Gastroesophageal sphincter (tissue), 4 donors: ENCODE measurements around the gene POU2AF1. TPM values are rescaled to one million over a fixed set of nuclear protein-coding genes. Genes with fewer than 3 reads are reported as not detected.

Experiments
- ATAC-seq: fragments of 150-250 bp; one replicate; pipeline ENCODE4 v1.9.1; 2016; ENCODE audit warnings: mild to moderate bottlenecking, moderate library complexity
- H3K27ac ChIP-seq, 4 donors: fragments of 200-600 bp; sonication (generic) in 3 of 4; 1 replicate in 3 of 4; 2 replicates in 1 of 4; pipeline ENCODE4 v1.5.1; 2016 to 2019
- H3K27me3 ChIP-seq: fragments of 200-600 bp; sonication (generic); one replicate; pipeline ENCODE4 v1.5.1; 2019
- H3K36me3 ChIP-seq, 2 donors: fragments of 200-600 bp; sonication (generic); one replicate each; pipeline ENCODE4 v1.5.1; 2019; ENCODE audit warnings: control low read depth in 1 of 2
- H3K4me1 ChIP-seq, 3 donors: fragments of 200-600 bp; sonication (generic); 1 replicate in 2 of 3; 2 replicates in 1 of 3; pipeline ENCODE4 v1.5.1; 2016 to 2019; ENCODE audit warnings: control low read depth in 2 of 3
- H3K4me3 ChIP-seq, 2 donors: fragments of 200-600 bp; sonication (generic); one replicate each; pipeline ENCODE4 v1.5.1; 2019; ENCODE audit warnings: mild to moderate bottlenecking in 1 of 2, moderate library complexity in 1 of 2
- H3K9me3 ChIP-seq, 3 donors: fragments of 200-600 bp; sonication (generic); one replicate each; pipeline ENCODE4 v1.5.1; 2017 to 2019; ENCODE audit warnings: control low read depth in 2 of 3
- EP300 ChIP-seq: sonication (generic); formaldehyde crosslinking; IDR thresholded peaks from one replicate; pipeline ENCODE4 v1.6.1; 2017; ENCODE audit warnings: antibody characterized with exemption, mild to moderate bottlenecking
- POLR2A ChIP-seq, 2 donors: fragments of 450-650 bp; IDR thresholded peaks; one replicate each; pipeline ENCODE4 v1.6.1; 2017; ENCODE audit warnings: antibody characterized with exemption in 2 of 2, mild to moderate bottlenecking in 2 of 2, moderate library complexity in 1 of 2
- POLR2AphosphoS5 ChIP-seq: sonication (generic); formaldehyde crosslinking; IDR thresholded peaks from one replicate; pipeline ENCODE4 v1.6.1; 2017; ENCODE audit warnings: antibody characterized with exemption
- WGBS, 2 donors: methylation state at CpG; one replicate each; pipeline ENCODE4 v1.1.5; 2018; ENCODE audit warnings: low coverage in 1 of 2; 5-methylcytosine and 5-hydroxymethylcytosine counted together
- total RNA-seq, 4 donors: library from RNA; depleted of rRNA; stranded (reverse); fragments of >200 nt; gene quantifications; one replicate each; pipeline ENCODE4 v1.1.0, GENCODE V29; 2016
- TF ChIP-seq, protein P1 (sequence below), 4 experiments: fragments of 200-600 bp in 2 of 4; fragments of 450-650 bp in 2 of 4; sonication (generic) in 1 of 4; IDR thresholded peaks; one replicate each; pipeline ENCODE4 v1.5.1; 2017 to 2019; ENCODE audit warnings: antibody characterized with exemption in 4 of 4, mild to moderate bottlenecking in 2 of 4, moderate library complexity in 2 of 4

POU2AF1 gene
- total RNA-seq, 4 donors from 2014 or later, result 0.10 TPM; not detected in 3

- Histone ChIP-seq H3K36me3 (no peaks in the 10 kb centered on the region), H3K27ac (no peak overlapping the region)
- ATAC-seq, result no peak
Observed at GRCh38 chr11:111379602-111380136, 594 bp upstream of the POU2AF1 start.

DNA sequence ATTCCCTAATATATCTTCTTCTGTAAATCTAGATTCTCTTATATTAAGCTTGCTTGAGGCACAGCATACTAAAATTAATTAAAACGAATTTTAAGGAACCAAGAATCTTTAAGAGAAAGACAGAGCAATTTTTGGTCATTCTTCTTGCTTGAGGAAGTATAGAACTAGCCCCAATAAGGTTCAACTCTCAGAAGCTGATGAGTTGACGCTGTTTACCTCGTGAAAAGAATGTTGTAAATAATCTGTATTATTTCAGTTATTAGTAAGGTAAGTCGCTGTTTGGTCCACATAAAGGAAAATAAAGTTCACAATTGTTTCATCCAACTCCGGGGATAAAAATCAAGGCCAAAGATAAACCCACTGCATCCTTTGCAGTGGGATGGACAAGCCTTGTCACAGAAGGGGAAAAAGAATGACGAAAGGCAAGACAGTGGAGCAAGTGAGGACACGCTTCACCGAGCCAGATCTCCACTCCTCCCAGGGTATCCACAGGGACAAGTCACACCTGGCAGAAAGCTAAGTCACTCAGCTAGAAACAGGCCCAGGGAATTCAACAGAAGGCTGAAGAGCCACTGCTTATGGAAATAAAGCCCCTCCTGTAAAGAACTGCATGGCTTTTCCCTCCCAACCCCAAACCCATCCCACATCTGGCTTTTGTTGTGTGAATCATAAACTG is 752 bp downstream of the POU2AF1 start:
- 63 to 64% methylated on average over 6 to 8 of the region's 8 CpGs for WGBS, 2 donors
- TF ChIP-seq POLR2A (IDR thresholded peaks at IDR 0.05) (no peak), POLR2AphosphoS5 (no peak), EP300 (no peak)
- TF ChIP-seq, protein P1, sequence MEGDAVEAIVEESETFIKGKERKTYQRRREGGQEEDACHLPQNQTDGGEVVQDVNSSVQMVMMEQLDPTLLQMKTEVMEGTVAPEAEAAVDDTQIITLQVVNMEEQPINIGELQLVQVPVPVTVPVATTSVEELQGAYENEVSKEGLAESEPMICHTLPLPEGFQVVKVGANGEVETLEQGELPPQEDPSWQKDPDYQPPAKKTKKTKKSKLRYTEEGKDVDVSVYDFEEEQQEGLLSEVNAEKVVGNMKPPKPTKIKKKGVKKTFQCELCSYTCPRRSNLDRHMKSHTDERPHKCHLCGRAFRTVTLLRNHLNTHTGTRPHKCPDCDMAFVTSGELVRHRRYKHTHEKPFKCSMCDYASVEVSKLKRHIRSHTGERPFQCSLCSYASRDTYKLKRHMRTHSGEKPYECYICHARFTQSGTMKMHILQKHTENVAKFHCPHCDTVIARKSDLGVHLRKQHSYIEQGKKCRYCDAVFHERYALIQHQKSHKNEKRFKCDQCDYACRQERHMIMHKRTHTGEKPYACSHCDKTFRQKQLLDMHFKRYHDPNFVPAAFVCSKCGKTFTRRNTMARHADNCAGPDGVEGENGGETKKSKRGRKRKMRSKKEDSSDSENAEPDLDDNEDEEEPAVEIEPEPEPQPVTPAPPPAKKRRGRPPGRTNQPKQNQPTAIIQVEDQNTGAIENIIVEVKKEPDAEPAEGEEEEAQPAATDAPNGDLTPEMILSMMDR (IDR thresholded peaks at IDR 0.05), result no peak
- H3K4me1 ChIP-seq, result peaks cover 0 to 6% (median 0%) of the 10 kb centered on the region in 3 donors
- no peak for ATAC-seq
- no peaks in the 10 kb centered on the region for H3K27me3 ChIP-seq
- no peaks in the 10 kb centered on the region for H3K9me3 ChIP-seq
- H3K27ac ChIP-seq, result no peak overlapping the region
- H3K4me3 ChIP-seq, result no peak overlapping the region
- H3K36me3 ChIP-seq, result no peaks in the 10 kb centered on the region

More at GRCh38 chr11:111379602-111380136, 594 bp upstream of the POU2AF1 start:
- H3K4me1 ChIP-seq, result peaks cover 0 to 6% (median 0%) of the 10 kb centered on the region in 3 donors
- no peak overlapping the region for H3K4me3 ChIP-seq
- TF ChIP-seq POLR2A (IDR thresholded peaks at IDR 0.05), result no peak
- TF ChIP-seq, protein P1 (IDR thresholded peaks at IDR 0.05), result no peak
- TF ChIP-seq EP300, result no peak
- TF ChIP-seq POLR2AphosphoS5, result no peak
- WGBS, 2 donors, result no CpG with 5 or more reads among the region's 14 CpGs
- no peaks in the 10 kb centered on the region for H3K27me3 ChIP-seq
- H3K9me3 ChIP-seq, result no peaks in the 10 kb centered on the region

DNA sequence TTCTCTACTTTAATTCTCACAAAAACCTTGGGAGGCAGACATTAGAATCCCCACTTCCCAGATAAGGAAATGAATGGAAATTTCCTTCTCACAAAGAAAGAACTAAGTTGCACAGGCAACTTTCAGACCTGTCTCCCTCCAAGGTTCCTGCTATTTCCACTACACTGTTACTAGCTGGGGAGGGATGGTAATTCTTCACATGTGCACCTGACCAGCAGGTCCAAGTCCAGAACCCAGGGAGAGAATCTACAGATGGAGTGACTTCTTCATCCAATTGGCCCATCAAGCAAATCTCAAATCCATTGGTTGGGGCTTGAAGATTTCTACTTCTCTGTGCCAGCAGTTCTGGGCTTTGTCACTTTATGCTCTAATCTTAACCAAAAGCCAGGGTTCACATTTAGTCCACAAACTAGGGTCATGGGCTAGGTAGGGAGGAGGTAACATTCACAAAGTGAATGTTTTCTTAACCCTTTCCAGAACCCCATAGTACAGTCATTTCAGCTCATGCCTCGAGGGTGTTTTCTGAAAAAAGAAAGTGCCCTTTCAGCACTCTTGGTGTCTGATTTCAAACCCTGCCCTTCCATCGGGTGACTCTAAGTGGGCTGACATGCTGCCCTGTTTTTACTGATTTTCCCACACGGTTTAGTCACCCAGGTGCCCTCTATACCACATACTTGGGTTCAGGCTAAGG is 2.7 kb downstream of the POU2AF1 start:
- no peaks in the 10 kb centered on the region for H3K27me3 ChIP-seq
- no peaks in the 10 kb centered on the region for H3K9me3 ChIP-seq
- H3K4me3 ChIP-seq, result no peak overlapping the region
- H3K36me3 ChIP-seq, result no peaks in the 10 kb centered on the region
- TF ChIP-seq POLR2AphosphoS5 (no peak), POLR2A (IDR thresholded peaks at IDR 0.05) (no peak), EP300 (no peak)
- TF ChIP-seq, protein P1 (IDR thresholded peaks at IDR 0.05), result no peak
- 60 to 64% methylated on average over 2 to 3 of the region's 3 CpGs for WGBS, 2 donors
- ATAC-seq, result no peak
- H3K27ac ChIP-seq, result no peak overlapping the region
- H3K4me1 ChIP-seq, result peaks cover 0 to 6% (median 0%) of the 10 kb centered on the region in 3 donors

DNA sequence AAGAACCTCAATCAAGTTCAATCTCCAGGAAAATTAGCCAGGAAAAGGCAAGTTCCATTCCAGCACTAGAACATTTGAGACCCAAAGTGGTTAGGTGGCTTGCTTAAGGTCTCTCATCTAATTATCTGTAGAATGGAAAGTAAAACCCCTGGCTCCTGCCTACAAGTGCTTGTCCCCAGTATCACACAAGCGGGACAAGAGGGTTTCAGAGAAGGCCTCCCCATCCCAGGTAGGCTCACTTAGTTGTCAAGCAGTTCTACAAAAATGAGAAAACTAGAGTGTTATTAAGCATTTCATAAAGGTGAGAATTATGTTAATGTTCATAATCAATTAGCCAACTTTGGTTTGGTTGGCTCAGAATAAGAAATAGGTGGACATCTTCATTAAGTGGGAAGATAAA is 5.5 kb downstream of the POU2AF1 start:
- TF ChIP-seq POLR2A (IDR thresholded peaks at IDR 0.05) (no peak), POLR2AphosphoS5 (no peak), EP300 (no peak)
- TF ChIP-seq, protein P1 (IDR thresholded peaks at IDR 0.05), result no peak
- Histone ChIP-seq H3K9me3 (no peaks in the 10 kb centered on the region), H3K4me3 (no peak overlapping the region), H3K36me3 (no peaks in the 10 kb centered on the region), H3K4me1 (no peaks in the 10 kb centered on the region), H3K27ac (no peak overlapping the region), H3K27me3 (no peaks in the 10 kb centered on the region)
- no peak for ATAC-seq
- WGBS, 2 donors, result 88 to 100% methylated on average over 1 of the region's 1 CpG
